Measurements from ENCODE around the gene NPHP4.

NPHP4 gene

DNA sequence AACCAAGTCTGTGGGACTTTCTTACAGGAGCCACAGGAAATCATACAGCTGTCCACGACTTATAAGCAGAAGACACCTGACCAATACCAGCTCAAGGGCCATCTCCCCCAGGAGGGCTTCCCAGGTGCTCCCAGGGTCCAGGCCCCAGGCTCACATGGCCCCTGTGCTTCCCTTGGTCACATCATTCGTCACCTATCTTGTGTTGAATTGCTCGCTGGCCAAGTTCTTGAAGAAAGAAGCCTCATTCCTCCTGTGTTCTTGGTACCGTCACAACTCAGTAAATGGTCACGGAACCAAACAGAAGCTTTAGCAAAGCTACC is 3.0 kb downstream of the NPHP4 start:
- DNase-seq = no peak

DNA sequence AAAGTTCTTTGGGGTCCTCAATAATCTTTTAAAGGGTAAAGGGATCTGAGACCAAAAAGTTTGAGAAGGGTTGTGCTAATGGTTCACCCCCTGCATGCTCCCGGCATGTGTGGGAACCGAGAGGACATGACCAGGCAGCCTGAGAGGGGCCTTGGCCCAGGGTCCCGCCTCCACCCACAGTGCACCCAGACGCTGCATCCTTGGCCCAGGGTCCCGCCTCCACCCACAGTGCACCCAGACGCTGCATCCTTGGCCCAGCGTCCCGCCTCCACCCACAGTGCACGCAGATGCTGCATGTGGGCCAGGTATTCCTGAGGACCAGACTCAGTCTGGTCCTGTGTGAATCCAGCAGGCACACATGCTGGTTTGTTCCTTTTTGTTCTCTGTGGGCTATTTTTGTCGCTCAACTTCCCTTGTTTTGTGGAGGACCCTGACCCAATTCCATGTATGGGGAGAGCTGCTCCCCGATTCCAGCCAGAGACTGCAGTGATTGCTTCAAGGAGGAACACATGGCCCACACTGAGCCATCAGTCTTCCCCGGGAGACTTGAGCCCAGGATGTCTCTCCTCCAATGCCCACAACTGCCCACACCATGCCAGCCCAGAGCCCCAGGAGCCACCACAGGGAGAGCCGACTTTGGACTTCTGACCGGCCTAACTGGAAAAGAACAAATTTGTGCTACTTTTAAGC is 3.5 kb downstream of the NPHP4 start:
- no peak for DNase-seq

DNA sequence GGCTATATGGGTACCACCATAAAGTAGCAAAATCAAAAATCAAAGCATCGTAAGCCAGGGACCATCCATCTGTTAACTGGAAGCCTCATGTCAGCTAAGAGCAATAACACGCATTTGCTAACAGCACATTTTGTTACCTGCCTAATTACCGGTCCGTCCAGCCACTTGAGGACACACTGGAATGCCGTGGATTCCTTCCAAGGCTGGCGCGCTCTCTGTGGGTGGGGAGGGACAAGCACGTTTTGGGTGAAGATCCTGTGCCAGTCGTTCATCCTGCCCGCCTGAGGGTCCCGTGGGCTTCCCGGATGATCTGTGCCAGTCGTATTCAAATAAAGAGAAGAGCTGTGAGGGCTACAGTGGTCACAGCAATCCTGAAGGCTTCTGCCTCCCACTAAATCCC is 6.2 kb downstream of the NPHP4 start:
- no peak for DNase-seq

DNA sequence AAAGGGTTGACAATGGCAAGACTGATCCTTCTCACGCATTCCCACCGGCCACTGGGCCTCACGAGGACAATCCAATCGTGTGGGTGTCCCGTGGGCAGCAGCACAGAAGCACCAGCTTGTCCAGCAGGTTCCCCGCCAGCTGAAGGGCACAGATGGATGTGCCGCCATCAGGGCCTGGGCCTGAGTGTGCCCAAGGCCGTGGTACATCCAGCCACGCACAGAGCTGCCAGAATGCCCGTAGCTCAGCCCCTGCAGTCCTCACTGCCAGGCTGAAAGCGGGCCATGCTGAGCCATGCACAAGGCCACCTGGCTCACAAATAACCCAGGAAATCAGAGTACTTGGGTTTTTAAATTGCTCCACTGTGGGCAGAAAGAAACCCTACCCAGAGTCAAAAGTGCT is 7.0 kb downstream of the NPHP4 start:
- no peak for DNase-seq

DNA sequence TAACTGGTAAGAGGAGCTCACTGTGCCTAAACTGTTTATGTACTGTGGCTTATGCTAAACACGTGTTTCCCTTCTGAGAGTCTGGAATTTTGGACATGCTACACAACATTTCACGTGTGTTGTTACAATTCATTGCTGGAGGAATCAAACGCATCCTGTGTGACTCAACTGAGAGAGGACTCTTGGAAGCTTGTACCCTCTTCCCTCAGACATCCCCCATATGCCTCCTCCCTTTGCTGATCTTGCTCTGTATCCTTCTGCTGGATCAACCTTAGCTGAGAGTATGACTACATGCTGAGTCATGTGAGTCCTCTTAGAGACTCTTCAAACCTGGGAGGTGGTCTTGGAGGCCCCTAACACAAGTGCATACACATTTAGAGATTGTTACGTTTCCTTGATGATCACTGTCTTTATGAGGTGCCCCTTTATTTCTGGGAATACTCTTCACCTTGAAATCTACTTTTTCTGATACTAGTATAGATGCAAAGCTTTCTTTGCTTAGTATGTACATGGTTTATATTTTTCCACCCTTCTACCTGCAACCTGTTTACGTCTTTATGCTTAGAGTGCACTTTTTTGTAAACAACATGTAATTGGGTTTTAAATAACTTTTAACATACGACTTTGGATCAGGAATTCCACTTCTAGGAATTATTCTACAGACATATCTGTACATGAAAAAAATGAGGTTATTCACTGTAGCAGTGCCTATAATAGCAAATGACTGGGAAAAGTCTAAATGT is 8.7 kb downstream of the NPHP4 start:
- DNase-seq = no peak

DNA sequence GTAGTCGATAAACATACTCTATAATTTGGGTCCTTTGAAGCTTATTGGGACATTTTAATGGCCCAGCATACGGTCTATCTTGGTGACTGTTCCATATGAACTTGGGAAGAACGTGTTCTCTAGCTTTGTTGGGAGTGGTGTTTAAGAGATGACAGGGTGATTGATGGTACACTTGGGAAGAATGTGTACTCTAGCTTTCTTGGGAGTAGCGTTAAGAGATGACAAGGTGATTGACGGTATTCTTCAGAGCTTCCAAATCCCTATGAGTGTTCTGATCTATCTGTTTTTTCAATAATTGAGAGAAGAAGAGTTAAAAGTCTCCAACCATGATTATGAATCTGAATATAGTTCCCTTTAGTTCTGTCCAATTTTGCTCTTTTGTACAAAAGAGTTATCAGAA is 9.4 kb downstream of the NPHP4 start:
- DNase-seq = no peak

DNA sequence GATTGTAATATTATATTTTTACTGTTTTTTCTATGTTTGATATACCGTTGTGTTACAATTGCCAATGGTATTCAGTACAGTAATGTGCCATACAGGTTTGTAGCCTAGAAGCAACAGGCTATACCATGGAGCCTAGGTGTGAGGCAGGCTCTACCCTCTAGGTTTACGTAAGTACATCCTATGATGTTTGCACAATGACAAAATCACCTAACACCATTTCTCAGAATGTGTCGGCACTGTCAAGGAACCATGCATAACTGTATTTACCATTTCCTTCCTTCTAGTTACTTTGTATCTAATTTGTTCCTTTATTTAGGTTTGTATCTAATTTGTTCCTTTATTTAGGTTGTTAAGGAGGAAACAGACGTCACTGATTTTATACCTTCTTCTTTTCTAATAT is 9.9 kb downstream of the NPHP4 start:
- DNase-seq = no peak

DNA sequence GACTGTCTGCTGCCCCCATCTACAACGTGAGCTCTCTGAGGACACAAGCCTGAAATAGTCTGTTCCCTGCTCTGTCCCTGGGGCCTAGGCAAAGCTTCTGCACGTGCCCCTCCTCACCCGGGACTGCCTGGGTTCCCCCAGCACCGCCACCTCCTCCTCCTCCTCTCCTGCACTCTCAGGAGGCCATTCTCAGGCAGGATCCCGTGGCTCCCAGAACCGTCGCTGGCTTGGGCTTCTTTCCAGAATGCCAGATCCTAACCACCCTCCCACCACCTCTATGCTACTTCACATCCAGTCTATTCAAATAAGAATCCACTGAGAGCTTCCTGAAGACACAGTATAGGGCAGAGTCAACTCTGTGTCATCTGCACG is 11.2 kb downstream of the NPHP4 start:
- DNase-seq = no peak

DNA sequence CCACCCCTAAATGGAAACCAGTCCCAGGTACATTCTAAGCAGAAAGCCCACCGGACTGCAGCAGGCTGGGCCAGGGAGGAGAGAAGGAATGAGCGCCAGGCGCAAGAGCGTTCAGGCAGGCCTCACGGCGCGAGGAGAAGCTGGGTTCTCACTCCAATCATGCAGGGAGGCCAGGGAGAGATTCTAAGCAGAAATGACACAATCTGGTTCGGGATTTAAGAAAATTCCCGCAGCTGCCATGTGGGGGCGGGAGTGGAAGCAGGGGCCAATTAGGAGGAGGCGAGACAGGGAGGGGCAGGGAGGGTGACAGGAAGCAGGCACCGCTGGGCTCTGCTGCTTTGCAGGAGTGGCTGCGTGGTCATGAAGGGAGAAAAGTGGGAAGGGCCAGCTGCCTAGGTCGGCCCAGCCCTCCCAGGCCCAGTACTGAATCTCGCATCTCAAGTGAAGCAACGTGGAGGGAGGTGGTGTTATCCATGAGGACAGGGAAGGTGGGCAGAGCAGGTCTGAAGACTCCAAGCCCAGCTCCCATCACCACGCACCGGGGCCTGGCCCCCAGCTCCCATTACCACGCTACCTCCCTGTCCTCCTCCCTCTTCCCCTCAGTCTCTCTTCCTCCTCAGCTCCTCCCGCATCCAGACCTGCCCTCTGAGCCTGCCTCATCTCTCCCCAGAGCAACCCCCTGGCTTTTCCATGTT is 11.8 kb downstream of the NPHP4 start:
- DNase-seq = no peak

DNA sequence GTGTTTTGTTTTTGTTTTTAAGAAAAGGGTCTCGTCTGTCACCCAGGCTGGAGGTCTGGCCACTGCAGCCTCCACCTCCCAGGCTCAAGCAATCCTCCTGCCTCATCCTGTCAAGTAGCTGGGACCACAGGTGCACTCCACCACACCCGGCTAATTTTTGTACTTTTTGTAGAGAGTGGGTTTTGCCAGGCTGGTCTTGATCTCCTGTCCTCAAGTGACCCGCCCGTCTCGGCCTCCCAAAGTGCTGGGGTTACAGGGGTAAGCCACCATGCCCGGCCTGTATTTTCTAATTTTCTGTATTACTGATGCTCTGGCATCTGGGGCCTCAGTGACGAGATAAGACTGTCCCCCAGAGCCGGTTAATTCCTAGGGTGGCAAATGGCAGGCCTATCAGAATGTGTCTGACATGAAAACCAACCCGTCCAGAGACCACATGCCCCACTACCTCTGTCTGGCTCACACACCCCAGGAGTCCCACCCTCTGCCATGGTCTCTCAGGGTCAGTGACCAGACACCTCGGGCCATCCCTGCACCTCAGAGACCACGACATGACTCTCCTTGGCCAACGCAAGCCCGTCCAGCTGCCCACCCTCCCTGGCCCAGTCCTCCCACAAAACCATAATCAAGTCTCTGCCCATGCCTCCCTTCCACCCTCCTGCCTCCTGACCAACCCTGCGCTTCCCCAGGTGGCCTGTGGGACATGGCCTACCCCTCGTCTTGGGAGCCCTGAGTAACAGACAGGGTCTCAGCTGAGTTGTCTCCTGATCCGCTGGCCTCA is 12.5 kb downstream of the NPHP4 start:
- no peak for DNase-seq

DNA sequence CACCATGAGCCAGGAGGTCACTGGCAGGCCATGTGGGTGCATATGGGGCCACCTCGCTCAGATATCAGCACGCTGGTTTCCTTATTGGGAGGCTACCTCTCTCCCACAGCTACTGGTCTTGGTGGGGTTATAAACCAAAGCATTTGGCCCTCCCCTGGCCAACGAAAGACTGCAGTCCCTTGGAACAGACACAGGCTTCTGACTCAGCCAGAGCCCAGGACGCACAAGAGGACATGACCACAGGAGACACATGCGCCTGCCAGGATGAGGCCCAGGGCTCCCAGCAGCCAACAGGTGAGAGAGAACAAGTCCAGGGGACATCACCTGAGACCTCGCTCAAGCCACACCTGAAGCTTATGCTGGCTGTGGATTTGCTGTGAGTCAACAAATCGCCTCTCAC is 13.8 kb downstream of the NPHP4 start:
- DNase-seq = no peak

DNA sequence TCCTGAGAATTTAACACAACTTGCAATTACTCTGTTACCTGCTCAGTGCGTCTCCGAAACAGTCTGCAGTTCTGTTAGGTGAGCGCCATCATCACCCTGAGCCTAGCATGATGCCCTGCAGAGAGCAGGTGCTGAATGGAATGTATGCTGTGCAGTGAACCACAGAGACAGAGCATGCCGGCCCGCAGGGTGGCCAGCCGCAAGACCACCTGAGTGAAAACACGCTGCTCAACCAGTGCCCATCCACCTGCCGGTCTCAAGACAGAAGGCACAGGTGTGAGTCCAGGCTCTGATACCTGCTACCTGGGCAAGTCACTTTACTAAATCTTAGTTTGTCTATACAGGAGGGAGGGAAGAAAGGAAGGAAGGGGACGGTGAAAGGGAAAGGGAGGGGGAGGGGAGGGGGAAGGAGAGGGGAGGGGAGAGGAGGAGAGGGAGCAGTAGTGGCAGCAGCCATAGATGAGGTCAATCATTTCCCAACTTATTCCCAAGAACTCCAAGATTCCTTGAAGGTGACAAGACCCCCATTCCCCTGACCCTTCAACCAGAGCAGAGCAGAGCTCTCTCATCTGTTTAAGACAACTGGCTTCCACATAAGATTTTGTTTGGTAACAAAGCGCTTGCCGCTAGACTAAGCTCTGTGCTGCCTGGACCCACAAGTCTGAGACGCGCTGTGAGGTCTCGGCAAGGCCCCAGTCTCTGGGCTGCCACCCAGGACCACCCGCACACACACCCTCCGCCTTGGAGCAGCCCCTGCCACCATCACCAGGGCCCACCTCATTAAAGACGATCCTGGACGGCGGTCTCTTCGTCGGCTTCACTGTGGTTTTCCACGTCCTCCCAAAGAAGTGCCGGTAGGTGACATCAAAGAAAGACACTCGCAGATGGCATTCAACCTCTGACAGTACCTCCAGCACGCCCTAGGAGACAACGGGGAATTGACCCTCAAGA is 14.5 kb downstream of the NPHP4 start:
- DNase-seq = no peak

DNA sequence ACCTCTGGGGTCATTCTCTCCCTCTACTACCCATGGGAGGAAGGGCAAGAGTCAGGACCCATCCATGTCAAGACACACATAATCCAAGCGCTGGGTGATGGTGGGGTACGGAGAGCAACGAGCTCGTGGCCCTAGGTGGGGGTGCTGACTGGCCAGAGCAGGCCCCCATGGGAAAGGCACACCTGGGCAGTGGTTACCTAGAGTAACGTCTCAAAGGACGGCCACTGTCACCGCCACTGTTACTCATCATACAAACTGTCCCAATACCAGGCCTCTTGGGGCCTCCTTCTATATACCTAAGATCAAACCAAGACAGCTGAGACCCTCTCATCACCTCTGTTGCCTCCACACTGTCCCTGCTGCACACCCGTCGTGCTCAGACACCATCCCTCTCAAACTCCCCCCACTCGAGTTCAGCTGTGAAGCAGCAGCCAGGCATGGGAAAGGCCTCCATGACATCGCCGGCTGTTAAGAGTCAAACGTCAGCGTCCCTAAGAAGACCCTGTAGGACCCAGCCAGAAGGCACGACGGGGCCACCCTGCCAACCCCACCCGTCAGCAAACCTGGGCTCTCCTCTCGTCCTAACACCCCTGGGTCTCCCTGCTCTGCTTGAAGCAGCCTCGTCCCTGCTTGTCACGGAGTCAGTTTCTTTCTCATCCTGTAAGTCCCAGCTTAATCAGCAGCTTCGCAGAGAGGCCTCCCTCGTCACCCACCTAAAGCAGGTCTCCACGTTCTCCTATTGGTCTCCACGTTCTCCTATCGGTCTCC is 15.3 kb downstream of the NPHP4 start:
- DNase-seq = no peak

DNA sequence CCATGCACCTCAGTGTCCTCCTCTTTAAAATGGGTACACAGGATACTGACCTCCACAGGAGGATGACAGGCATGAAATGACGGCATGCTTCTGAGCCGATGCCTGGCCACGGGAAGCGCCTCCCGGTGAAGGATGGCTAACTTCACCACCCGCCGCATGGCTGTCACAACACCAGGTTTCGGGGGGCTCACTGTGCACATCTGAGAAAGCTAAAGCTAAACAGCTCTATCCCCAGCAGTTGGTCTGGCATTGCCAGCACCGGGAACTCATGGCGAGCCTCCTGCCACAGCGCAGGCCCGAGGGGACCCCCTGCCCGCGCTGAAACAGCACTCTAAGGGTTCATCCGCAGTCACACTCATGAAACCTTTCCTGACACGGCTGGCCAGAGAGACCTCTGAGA is 16.0 kb downstream of the NPHP4 start:
- no peak for DNase-seq

DNA sequence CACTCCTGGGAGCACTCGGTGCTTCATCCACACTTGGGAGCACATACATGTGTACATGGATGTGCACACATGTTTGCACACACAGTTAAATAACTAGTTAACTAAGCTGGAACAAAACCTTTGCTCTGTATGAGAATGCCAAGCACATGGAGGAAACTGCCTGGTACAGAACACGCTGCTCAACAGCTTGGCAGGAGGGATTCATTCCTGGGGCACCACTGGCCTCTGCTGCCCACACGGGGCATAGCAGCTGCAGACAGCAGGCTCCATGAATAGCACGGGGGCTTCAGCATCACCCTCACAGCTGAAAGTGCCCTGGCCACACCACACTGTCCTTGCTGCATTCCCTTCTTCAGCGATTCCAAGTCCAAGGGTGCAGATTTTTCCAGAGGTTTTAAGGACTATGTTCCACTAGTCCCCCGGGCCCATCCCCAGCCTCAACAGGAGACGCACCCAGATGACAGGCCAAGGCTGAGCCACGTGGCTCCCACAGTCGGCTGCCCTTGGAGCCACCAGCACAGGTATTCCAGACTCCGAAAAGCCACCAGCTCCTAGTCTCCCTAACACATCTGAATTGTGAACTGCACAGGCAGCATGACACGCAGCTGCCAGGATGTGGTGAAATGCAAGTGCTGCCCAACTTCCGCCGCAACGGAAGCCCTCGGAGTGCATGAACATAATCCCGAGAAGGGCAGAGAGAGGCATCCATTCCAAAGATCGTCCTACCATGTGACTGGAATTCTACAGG is 16.9 kb downstream of the NPHP4 start:
- DNase-seq = peak; percentile 9 to 42 (median 22)

DNA sequence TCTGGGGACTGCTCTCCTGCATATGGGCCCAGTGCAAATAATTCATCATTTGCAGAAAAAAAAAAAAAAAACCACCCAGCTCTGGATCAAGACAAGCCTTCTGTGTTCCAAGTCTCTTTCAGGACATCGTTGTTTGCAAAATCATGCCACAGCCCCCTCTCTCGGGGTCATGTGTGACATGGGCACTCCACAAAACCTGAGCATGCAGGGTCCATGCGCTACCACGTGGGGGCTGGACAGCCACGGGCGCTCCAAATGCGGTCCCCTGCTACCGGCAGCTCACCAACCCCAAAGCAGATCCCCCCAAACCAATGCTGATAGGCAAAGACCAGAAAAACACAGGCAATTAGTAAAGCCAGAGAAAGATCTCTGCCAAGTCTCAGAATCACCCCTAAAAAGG is 17.6 kb downstream of the NPHP4 start:
- no peak for DNase-seq

DNA sequence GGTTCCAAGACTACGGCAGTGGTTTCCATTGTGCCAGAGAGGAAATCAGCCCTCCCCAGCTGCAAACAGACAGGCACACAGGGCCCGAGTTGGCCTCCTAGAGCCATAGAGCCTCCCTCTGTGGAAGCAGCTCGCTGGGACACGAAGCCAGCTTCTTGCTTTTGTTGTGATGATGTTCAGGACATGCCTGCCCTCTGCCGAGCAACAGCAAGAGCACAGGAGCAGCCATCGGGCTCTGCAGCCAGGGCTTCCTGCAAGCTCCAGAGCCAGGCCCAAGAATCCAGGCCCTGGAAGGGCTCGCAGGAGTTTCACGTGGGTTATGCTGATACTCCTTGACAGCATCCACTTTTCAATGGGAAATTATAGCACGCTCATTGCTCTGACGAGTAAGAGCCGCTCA is 18.5 kb downstream of the NPHP4 start:
- DNase-seq = no peak

DNA sequence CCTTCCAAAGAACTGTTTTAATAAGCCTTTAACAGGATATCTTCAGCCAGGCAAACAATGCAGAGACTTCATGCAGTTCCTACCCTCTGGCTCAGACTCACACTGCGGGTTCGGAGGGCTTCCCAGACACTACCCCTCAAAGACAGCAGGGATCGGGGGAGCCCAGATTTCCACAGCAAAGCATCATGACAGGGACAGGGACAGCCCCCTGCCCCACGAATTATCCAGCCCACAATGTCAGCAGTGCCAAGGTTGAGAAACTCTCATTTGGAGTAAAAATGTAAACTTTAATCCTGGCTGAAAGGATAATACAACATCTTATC is 20.1 kb downstream of the NPHP4 start:
- DNase-seq = no peak

DNA sequence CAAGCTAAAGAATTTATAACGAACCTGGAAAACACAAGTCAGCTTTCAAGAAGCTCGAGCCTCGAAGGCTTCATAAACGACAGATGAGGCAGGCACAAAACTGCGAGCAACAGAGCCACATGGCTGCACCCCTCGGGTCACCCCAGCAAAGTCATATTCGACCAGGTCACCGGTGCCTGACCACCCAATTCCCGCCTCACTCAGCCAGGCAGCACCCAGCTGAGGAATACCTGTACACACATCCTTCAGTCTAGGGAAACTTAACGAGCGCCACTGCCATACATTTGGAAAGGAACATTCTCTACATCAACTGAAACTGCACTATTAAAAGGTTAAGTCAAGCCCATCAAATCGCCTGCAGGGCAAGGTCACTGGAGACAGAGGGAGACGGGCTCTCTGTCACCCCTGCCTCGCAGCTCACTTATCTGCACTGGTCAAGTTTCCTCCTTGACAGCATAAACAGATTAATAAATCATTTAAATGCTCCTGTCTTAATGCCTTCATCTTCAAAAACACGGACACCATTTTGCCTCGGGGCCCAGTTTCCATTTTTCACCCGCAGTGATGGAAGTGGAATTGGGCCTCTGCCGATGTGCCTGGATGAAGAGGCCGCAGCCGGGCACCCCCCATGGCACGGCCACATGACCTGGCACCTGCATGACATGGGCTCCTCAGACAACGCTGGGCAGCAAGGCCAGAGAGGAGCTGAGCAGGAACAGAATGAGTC is 20.6 kb downstream of the NPHP4 start:
- DNase-seq = no peak

DNA sequence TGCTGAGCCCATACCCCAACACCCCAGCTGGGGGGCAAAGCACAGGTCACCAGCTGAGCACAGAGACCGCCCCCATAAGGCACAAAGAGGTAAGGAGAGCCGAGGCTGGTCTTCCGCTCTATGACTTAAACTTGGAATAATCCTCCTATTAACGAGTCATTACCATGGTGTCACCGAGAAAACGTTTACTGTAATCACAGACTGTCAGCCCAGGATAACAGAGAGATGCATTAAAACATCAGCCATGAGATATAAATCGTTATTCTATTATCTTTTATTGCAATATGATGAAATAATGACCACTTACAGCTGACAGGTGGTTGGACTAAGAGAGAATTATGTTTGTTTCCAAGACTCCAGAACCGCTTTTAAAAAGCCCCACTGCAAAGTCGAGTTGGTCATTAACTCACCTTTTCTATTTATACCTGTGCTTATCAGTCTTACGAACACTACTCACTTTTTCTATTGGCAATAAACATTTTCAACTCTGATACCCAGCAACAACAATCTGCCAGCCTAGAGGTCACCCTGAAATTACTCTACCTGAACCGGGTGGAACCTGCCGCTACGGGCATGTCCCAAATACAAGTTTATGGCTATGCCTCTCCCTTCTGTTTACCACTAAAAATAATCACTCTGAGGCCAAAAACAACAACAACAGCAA is 21.5 kb downstream of the NPHP4 start:
- DNase-seq = no peak

Measured in stimulated activated naive CD4-positive, alpha-beta T cell (primary cell).